Sigmoid colon (tissue), 7 donors: Measurements from ENCODE around the gene C4orf54. TPM values are rescaled to one million over a fixed set of nuclear protein-coding genes. Genes with fewer than 3 reads are reported as not detected.

Experiments
- polyA plus RNA-seq, 3 donors: library from polyadenylated mRNA; stranded (reverse); fragments of 200-250 nt; gene quantifications; one replicate each; pipeline ENCODE4 v1.2.3, GENCODE V29; 2013
- total RNA-seq, 4 donors: library from RNA; depleted of rRNA; stranded (reverse); fragments of >200 nt; gene quantifications; one replicate each; pipeline ENCODE4 v1.1.0, GENCODE V29; 2016
- donor health status: healthy with polysubstance abuse.
- donor health status: Bipolar disorder and iron deficiency.
- donor health status: healthy.

C4orf54 gene
- total and polyA plus RNA-seq, 7 donors: under 0.01 to 0.28 (median 0.14) TPM; not detected in 2

Other genes starting within 250 kb of the C4orf54 start
- not detected for gene ADH7, start 222.5 kb downstream of the C4orf54 start, total RNA-seq
- under 1 TPM in 2 of 3 donors, not detected in 1; 0.03 to 0.60 TPM for gene ADH7, start 222.5 kb downstream of the C4orf54 start, polyA plus RNA-seq
- not detected for gene C4orf17, start 146.8 kb downstream of the C4orf54 start, total RNA-seq
- not detected for gene C4orf17, start 146.8 kb downstream of the C4orf54 start, polyA plus RNA-seq
- gene TRMT10A, start 93.8 kb downstream of the C4orf54 start, total RNA-seq: 1 to 10 TPM; 3.9 to 7.5 (median 6.4) TPM
- 1 to 10 TPM; 4.8 to 5.6 (median 5.5) TPM for gene TRMT10A, start 93.8 kb downstream of the C4orf54 start, polyA plus RNA-seq
- gene MTTP, start 83.0 kb downstream of the C4orf54 start, total RNA-seq: 10 to 100 TPM in 1 of 4 donors, 1 to 10 TPM in 3; 2.4 to 12.8 (median 5.9) TPM
- under 1 TPM in 1 of 3 donors, not detected in 2; 0.13 TPM for gene MTTP, start 83.0 kb downstream of the C4orf54 start, polyA plus RNA-seq
- gene DAPP1, start 159.0 kb upstream of the C4orf54 start, total RNA-seq: 1 to 10 TPM in 3 of 4 donors, under 1 TPM in 1; 0.36 to 2.0 (median 1.2) TPM
- 10 to 100 TPM in 1 of 3 donors, 1 to 10 TPM in 2; 1.2 to 17.9 (median 3.0) TPM for gene DAPP1, start 159.0 kb upstream of the C4orf54 start, polyA plus RNA-seq
- 10 to 100 TPM; 36.6 to 77.2 (median 62.2) TPM for gene LAMTOR3, start 236.6 kb upstream of the C4orf54 start, total RNA-seq
- 100 to 1,000 TPM in 2 of 3 donors, 10 to 100 TPM in 1; 54.6 to 201 (median 108) TPM for gene LAMTOR3, start 236.6 kb upstream of the C4orf54 start, polyA plus RNA-seq